ENCODE data around the gene PORCN. TPM values are rescaled to one million over a fixed set of nuclear protein-coding genes. Genes with fewer than 3 reads are reported as not detected.

PORCN gene
- total and polyA plus RNA-seq, 2 of the 4 experiments (the other 2 are of a cell fraction), result 4.1 to 10.1 TPM

DNA sequence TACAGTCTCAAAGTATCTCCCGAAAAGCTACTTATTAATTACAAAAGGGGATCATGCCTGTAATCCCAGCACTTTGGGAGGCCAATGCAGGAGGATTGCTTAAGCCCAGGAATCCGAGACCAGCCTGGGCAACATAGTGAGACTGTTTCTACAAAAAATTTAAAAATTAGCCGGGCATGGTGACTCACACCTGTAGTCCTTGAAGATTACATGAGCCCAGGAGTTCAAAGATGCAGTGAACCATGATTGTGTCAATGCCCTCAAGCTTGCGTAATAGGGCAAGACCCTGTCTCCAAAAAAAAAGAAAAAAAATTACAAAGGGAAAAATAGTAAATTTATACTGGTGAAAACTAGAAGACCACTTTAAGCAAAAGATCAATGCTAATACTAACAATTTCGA, 3.3 kb upstream of the PORCN start:
- Histone ChIP-seq H3K79me1 (ENCODE audit: low read depth in 1 of 2, low read length in 2 of 2) (peaks cover 6 to 12% of the 10 kb centered on the region in 2 experiments; a peak in 3 of 4 replicates), H3K23ac (ENCODE audit: low read depth, low read length) (no peak overlapping the region), H4K5ac (ENCODE audit: low read depth, low read length) (no peak overlapping the region), H3K4me3 (ENCODE audit: insufficient read depth, low read depth, low read length) (no peak overlapping the region), H4K8ac (ENCODE audit: low read depth in 2 of 2, low read length in 2 of 2) (no peak overlapping the region), H3K14ac (replicated peaks; ENCODE audit: low read depth, low read length) (no peak overlapping the region), H3K9me1 (ENCODE audit: insufficient read depth, low read length) (no peaks in the 10 kb centered on the region), H3K9me3 (ENCODE audit: control insufficient read depth, insufficient read depth, low read length) (no peaks in the 10 kb centered on the region), H3K18ac (ENCODE audit: low read depth, low read length) (no peak overlapping the region), H4K91ac (ENCODE audit: insufficient read depth, low read depth, low read length) (no peak overlapping the region), H3K4me2 (ENCODE audit: low read depth, low read length) (no peak overlapping the region), H2BK120ac (ENCODE audit: low read depth, low read length) (no peak overlapping the region), H3K9ac (ENCODE audit: low read depth, low read length) (no peak overlapping the region), H2BK15ac (ENCODE audit: low read depth, low read length) (no peak overlapping the region), H3K36me3 (ENCODE audit: control insufficient read depth, insufficient read depth, low read length) (no peaks in the 10 kb centered on the region), H2AFZ (replicated peaks; ENCODE audit: low read length, poor library complexity) (no peak overlapping the region), H3K27ac (ENCODE audit: insufficient read depth, low read length) (no peak overlapping the region), H4K20me1 (ENCODE audit: insufficient read depth, low read length) (no peaks in the 10 kb centered on the region), H3K4me1 (ENCODE audit: control insufficient read depth, insufficient read depth, low read length) (no peaks in the 10 kb centered on the region), H2AK9ac (replicated peaks; ENCODE audit: low read depth, low read length, poor library complexity) (no peak overlapping the region), H3K4ac (ENCODE audit: low read depth, low read length) (no peak overlapping the region), H2BK5ac (ENCODE audit: low read depth, low read length, poor library complexity, severe bottlenecking) (no peak overlapping the region), H3K27me3 (ENCODE audit: control insufficient read depth, insufficient read depth, low read length) (no peaks in the 10 kb centered on the region; the same call in 1 of the 2 replicates), H2AK5ac (ENCODE audit: low read depth, low read length) (no peak overlapping the region), H3K56ac (ENCODE audit: extremely low read depth, insufficient read depth, low read length) (no peak overlapping the region), H2BK20ac (ENCODE audit: low read depth, low read length) (no peak overlapping the region)
- intact Hi-C loops (cut with micrococcal nuclease) (no loop called here), in situ Hi-C loops (cut with MboI; ENCODE audit: low sequenced_read_pairs) (no loop called here), dilution Hi-C loops (cut with HindIII; ENCODE audit: low sequenced_read_pairs, unreplicated experiment) (no loop called here)
- ATAC-seq (ENCODE audit: low read depth), result no peak
- WGBS, 2 experiments (ENCODE audit: extremely low coverage in 2 of 2, insufficient read length in 1 of 2), result no CpG with 5 or more reads among the region's 5 CpGs
- BruUV-seq (replicated peaks), result no TSS peak
- POLR2A ChIA-PET (ENCODE audit: unreplicated experiment), result no interaction called here
- CTCF ChIA-PET, result no interaction called here
- TF ChIP-seq CEBPB (IDR thresholded peaks at IDR 0.05; ENCODE audit: low read depth, low read length), result peak; percentile 58; the same call in 1 of the 2 replicates
- no peak for TF ChIP-seq MXI1 (IDR thresholded peaks at IDR 0.05; ENCODE audit: borderline replicate concordance, low read depth, low read length)
- no peak for DNase-seq
